GM19043 (cell line): Measurements from ENCODE around the gene HBM.
"Not testable (repeated sequence)": the region's sequence is repeated elsewhere in the genome, so short reads cannot be mapped to it uniquely, and the experiment has no call there.

Experiments
- ATAC-seq: cut with Tn5 transposase; IDR thresholded peaks from one replicate; pipeline ENCODE4 v1.9.1; 2021; ENCODE audit warnings: low read depth; ENCODE audit not compliant: unreplicated experiment

The HBM gene

DNA sequence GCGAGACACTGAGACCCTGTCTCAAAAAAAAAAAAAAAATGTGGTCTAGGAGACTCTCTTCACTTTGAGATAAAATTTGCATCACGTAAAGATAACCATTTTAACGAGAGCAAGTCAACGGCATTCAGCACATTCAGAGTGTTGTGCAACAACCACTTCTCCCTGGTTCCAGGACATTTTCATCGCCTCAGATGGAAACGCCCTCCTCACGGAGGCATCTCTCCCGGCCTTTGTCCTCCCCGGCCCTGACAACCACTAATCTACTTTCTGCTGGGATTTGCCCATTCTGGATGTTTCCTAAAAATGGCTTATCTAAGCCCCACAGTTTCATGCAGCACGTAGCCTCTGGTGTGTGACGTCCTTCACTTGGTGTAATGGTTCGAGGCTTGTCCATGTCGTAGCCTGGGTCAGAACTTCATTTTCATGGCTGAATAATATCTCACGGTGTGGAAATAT, 21.0 kb upstream of the HBM start:
- no peak for ATAC-seq

DNA sequence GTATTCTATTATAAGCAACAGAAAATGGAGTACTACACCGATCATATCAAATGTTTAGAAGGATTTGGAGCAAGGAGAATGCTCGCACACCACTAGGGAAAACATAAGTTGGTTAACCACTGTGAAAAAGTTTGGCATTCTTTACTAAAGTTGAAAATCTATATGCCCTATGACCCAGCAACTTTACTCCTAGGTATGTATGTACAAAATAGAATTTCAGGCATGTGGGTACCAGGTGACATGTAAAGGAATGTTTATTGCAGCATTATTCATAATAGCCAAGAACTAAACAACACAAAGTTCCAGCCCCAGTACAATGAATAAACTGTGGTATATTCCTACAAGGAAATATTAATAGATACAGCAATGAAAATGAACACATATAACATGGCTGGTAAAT, 19.1 kb upstream of the HBM start:
- ATAC-seq, result no peak

DNA sequence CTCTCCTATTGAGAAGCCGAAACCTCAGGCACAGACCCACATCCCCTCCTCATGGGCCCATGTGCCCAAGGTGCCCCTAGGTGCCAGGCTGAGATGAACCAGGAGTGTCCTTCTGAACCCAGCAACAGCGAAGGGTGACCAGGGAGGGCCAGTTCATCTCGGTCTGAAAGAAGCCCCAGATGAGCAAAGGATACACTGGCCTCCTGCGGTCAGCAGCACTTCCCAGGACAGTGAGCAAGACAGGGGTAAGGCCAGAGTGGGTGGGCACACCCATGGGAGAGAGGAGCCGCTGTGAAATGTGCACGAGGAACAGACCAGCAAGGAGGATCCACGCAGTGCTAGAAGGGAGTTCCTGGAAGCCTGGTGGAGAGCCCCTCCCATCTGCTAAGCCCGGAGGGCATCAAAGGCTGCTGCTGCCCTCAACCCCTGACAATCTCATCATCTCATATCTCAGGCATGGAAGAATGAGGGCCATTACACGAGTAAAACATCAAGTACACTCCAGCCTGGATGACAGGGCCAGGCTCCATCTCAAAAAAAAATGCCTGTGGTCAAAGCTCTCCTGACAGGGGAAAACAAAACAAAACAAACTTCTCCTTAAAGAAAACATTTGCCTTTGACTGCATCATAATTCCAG, 16.6 kb upstream of the HBM start:
- ATAC-seq, result no peak

DNA sequence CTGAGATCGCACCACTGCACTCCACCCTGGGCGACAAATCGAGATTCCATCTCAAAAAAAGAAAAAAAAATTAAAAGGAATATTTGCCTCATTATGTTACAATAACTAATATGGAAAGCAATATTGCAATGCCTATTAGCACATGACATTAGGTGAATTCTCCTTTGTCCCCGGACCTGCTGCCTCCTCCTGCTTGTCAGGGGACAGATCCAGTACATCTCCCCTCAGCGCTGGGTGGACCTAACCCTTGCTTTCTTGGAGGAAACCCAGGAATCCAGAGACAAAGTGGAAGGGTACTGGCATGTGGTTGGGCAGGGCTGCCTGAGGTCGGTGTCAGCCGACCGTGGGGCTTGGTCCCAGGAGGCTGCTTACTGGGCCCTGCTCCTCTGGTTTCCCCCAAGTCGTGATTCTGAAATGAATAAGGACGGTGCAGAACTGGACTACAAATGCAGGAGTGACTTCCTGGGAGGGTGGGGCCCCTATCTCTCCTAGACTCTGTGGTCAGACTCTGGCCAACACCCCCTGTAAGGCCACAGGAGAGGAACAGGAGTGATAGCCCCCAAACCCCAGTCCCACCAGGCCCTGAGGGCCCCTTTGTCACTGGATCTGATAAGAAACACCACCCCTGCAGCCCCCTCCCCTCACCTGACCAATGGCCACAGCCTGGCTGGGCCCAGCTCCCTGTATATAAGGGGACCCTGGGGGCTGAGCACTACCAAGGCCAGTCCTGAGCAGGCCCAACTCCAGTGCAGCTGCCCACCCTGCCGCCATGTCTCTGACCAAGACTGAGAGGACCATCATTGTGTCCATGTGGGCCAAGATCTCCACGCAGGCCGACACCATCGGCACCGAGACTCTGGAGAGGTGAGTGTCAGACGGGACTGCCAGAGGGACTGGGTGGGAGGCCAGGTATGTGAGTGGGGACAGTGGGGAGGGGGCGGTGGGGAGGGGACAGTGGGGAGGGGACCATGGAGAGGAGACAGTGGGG, 13.3 kb upstream of the HBM start, which contains the start of gene HBZ:
Gene HBZ (plus strand): TSS at position 504 of the 988 bp plus-strand sequence. CDS start 266 bp downstream, at position 770.
- no peak for ATAC-seq

DNA sequence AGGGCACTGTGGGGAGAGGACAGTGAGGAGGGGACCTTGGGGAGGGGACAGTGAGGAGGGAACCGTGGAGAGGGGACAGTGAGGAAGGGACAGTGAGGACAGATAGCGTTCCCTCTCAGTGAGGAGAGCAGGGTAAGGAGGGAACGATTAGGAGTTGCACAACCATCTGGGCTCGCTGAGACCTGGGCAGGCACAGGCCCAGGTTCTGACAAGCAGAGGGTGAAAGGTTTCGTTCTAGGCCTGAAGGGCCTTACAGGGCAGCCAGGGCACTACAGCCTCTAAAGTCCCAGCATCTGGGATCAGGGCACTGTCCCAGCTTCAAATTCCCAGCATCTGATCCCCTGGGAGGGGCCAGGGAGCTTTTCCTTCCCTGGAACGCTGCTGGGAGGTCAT, 12.7 kb upstream of the HBM start:
- ATAC-seq, result not testable (repeated sequence)

DNA sequence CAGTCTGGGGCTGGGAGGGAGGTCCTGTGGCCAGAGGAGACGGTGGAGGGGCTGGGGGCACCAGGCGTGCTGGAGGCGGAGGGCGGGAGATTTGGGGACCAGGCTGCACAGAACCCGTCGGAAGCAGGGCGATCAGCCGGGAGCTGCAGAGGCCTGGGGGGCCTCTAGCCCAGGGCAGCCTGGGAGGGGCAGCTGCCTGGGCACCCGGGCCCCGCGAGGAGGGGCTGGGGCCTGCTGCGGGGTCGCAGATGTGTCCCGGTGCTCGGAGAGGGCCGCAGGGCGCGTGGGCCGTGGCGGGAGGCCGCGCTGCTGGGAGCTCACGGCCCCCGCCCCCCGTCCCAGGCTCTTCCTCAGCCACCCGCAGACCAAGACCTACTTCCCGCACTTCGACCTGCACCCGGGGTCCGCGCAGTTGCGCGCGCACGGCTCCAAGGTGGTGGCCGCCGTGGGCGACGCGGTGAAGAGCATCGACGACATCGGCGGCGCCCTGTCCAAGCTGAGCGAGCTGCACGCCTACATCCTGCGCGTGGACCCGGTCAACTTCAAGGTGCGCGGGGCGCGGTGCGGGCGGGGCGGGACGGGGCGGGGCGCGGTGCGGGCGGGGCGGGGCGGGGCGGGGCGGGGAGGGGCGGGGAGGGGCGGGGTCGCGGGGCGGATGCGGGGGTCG, 12.1 kb upstream of the HBM start:
- ATAC-seq, result not testable (repeated sequence)

DNA sequence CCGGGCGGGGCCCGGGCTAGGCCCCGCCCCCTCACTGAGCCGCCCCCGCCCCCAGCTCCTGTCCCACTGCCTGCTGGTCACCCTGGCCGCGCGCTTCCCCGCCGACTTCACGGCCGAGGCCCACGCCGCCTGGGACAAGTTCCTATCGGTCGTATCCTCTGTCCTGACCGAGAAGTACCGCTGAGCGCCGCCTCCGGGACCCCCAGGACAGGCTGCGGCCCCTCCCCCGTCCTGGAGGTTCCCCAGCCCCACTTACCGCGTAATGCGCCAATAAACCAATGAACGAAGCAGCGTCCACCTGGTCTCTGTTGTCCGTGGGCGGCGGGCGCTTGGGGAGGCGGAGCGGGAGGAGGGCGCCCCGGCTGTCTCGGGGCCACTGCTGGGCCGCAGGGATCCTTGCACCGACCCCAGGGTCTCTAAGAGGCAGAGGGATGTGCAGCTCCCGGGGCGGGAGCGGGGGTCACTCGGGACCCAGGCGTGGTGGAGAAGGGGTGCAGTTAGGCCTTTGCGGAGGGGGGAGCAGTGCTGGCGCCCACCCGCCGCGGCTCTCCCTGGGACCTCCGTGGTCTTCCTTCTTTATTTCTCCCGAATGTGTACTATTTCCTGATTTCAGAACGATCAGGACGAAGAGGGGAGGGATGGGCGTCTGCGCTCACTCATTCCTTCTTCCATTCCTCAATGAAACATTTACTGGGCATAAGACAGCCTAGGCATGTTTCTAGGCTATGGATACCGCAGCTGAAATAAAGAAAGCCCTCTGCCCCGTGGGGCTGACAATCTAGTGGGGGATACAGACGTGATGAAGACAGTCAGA, 11.4 kb upstream of the HBM start:
- ATAC-seq, result no peak

DNA sequence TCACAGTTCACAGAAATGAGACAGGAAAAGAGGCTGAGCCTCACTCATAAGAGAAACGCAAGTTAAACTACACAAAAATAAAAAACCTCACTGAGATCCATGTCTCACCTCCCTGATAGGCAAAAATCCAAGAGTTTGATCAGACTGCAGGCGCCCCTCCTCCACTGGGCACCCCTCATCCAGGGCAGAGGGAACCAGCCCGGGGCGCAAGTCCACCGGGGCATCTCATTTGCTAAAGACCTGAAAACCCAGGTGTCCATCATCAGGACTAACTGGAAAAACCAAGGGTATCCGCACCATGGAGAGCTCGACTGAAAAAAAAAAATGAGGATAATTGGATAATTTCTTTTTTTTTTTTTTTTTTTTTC, 10.8 kb upstream of the HBM start:
- ATAC-seq, result no peak

DNA sequence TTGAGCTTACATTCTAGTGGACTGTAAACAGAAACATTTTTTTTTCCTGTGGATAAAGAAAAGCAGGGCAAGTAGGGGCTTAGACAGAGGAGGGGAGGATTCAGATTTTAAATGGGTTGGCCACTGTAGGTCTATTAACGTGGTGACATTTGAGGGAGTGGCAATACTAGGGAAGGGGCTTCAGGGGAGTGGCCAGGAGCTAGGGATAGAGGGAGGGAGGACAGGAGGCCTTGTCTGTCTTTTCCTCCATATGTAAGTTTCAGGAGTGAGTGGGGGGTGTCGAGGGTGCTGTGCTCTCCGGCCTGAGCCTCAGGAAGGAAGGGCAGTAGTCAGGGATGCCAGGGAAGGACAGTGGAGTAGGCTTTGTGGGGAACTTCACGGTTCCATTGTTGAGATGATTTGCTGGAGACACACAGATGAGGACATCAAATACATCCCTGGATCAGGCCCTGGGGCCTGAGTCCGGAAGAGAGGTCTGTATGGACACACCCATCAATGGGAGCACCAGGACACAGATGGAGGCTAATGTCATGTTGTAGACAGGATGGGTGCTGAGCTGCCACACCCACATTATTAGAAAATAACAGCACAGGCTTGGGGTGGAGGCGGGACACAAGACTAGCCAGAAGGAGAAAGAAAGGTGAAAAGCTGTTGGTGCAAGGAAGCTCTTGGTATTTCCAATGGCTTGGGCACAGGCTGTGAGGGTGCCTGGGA, 6.5 kb upstream of the HBM start:
- no peak for ATAC-seq

DNA sequence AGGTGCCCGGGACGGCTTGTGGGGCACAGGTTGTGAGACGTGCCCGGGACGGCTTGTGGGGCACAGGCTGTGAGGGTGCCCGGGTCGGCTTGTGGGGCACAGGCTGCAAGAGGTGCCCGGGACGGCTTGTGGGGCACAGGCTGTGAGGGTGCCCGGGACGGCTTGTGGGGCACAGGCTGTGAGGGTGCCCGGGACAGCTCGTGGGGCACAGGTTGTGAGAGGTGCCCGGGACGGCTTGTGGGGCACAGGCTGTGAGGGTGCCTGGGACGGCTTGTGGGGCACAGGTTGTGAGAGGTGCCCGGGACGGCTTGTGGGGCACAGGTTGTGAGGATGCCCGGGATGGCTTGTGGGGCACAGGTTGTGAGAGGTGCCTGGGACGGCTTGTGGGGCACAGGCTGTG, 5.5 kb upstream of the HBM start:
- not testable (repeated sequence) for ATAC-seq

DNA sequence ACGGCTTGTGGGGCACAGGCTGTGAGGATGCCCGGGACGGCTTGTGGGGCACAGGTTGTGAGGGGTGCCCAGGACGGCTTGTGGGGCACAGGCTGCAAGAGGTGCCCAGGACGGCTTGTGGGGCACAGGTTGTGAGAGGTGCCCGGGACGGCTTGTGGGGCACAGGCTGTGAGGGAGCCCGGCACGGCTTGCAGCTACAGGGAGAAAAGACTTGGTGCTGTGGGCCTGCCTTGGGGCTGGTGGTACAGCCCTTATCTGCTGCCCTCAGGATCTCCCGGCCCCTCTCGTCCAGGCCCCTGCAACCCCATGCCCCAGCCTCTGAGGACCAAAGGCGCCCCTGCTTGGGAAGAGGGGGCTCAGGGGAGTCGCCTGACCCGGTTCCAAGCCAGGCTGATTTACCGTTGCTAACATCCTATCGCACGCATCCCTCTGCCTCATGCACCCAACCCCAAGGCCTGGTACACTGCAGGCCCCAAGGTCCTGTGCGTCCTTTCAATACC, 5.0 kb upstream of the HBM start:
- ATAC-seq, result no peak

DNA sequence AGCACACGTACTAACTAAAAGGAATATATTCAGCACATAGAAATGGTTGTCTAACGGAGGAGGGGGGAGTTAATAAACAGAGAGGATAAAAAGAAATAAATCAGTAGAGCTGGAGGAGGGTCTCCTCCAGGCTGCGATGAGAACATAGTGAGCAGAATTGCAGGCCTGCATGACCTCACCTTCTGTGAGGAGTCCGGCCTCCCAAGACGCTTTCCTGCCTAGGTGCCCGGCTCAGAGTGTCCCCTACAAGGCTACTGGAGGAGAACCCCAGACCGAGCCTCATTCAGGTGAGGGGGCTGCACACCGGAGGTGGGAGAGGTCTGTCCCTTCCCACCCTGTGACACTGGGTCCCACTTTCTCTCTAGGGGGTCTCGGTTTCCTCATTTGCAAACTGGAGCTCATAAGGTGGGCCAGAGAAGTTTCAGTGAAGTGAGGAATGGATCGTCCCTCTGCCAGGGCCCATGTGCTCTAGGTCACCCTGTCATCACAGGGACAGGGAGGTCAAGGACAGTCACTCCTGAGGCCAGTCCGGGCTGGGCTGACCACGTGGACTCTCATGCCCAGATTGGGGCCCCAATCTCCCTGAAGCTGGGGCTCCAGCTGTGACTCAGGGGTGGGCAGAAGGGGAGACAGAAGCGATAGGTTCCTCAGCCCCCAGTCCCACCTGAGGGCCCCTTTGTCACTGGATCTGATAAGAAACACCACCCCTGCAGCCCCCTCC, 3.3 kb upstream of the HBM start:
- no peak for ATAC-seq

DNA sequence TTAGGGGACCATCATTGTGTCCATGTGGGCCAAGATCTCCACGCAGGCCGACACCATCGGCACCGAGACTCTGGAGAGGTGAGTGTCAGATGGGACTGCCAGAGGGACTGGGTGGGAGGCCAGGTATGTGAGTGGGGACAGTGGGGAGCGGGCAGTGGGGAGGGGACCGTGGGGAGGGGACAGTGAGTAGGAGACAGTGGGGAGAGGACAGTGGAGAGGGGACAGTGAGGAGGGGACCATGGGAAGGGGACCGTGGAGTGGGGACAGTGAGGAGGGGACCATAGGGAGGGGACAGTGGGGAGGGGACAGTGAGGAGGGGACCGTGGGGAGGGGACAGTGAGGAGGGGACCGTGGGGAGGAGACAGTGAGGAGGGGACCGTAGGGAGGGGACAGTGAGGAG, 2.6 kb upstream of the HBM start:
- not testable (repeated sequence) for ATAC-seq

DNA sequence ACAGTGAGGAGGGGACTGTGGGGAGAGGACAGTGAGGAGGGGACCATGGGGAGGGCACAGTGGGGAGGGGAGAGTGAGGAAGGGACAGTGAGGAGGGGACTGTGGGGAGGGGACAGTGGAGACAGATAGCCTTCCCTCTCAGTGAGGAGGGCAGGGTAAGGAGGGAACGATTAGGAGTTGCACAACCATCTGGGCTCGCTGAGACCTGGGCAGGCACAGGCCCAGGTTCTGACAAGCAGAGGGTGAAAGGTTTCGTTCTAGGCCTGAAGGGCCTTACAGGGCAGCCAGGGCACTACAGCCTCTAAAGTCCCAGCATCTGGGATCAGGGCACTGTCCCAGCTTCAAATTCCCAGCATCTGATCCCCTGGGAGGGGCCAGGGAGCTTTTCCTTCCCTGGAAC, 2.1 kb upstream of the HBM start:
- not testable (repeated sequence) for ATAC-seq

DNA sequence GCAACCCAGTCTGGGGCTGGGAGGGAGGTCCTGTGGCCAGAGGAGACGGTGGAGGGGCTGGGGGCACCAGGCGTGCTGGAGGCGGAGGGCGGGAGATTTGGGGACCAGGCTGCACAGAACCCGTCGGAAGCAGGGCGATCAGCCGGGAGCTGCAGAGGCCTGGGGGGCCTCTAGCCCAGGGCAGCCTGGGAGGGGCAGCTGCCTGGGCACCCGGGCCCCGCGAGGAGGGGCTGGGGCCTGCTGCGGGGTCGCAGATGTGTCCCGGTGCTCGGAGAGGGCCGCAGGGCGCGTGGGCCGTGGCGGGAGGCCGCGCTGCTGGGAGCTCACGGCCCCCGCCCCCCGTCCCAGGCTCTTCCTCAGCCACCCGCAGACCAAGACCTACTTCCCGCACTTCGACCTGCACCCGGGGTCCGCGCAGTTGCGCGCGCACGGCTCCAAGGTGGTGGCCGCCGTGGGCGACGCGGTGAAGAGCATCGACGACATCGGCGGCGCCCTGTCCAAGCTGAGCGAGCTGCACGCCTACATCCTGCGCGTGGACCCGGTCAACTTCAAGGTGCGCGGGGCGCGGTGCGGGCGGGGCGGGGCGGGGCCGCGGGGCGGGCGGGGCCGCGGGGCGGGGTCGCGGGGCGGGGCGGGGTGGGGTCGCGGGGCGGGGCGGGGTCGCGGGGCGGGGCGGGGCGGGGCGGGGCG, 1.5 kb upstream of the HBM start:
- not testable (repeated sequence) for ATAC-seq

DNA sequence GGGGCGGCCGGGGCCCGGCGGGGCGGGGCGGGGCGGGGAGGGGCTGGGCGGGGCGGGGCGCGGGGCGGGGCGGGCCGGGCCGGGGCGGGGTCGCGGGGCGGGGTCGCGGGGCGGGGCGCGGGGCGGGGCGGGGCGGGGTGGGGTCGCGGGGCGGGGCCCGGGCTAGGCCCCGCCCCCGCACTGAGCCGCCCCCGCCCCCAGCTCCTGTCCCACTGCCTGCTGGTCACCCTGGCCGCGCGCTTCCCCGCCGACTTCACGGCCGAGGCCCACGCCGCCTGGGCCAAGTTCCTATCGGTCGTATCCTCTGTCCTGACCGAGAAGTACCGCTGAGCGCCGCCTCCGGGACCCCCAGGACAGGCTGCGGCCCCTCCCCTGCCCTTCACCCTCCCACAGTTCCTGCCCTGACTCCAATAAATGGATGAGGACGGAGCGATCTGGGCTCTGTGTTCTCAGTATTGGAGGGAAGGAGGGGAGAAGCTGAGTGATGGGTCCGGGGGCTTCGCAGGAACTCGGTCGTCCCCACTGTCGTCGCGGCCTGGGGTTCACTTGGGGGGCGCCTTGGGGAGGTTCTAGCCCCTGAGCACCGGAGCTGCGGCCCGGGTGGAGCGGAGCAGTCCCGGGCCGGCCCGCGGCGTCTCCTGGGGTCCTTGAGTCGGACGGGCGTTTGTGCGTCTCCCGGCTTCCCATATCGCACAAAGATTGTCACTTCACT, 795 bp upstream of the HBM start:
- ATAC-seq, result no peak

DNA sequence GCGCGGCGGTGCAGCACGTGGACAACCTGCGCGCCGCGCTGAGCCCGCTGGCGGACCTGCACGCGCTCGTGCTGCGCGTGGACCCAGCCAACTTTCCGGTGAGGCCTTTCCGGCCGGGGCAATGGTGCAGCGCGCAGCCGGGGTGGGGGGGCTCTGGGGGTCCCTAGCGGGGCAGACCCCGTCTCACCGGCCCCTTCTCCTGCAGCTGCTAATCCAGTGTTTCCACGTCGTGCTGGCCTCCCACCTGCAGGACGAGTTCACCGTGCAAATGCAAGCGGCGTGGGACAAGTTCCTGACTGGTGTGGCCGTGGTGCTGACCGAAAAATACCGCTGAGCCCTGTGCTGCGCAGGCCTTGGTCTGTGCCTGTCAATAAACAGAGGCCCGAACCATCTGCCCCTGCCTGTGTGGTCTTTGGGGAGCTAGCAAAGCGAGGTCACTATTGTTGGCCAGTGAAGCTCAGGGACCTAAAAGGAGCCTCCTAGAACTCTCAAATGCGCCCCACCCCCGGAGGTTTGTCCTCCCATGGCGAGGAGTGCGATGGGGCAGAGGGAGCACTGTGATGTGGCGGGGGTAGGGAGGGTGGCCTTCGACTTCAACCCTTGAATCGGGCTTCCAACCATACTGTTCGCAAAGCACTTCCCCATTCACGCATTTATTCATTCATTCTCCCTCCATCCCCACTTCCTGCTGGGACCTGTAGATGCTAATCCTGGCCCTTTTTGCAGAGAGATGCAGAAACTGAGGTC, 770 bp downstream of the HBM start:
- no peak for ATAC-seq
